RWPE1 (cell line): Measurements from ENCODE around the gene DENND1A.

Source experiments
- CTCF ChIA-PET: fragments of 350-600 bp; sonication (Branson Sonifier 250); formaldehyde crosslinking; extraction: SDS; loops from one replicate; lab custom pipeline; 2021; lab: Yijun Ruan, JAX
- POLR2A ChIA-PET: fragments of 400-600 bp; formaldehyde crosslinking; extraction: SDS; loops from one replicate; lab custom pipeline; 2020; ENCODE audit warnings: antibody characterized with exemption; ENCODE audit not compliant: low non-redundant PET; lab: Yijun Ruan, JAX
- DNase-seq: peaks from one replicate; pipeline ENCODE4 v3.0.0; 2012; ENCODE audit warnings: low spot score
- H3K27ac ChIP-seq: fragments of 450-650 bp; 2 replicates; pipeline ENCODE4 v1.5.1; 2017
- CTCF ChIP-seq: fragments of 450-650 bp; conservative IDR thresholded peaks from 2 replicates; pipeline ENCODE4 v1.5.1; 2017; ENCODE audit warnings: low read depth, mild to moderate bottlenecking

Gene DENND1A

GRCh38 chr9:123868002-123868401 is 61.9 kb downstream of the DENND1A start:
- no peak for DNase-seq
- no peak for TF ChIP-seq CTCF
- CTCF ChIA-PET, result no interaction called here
- POLR2A ChIA-PET, result no interaction called here
- no peak overlapping the region for H3K27ac ChIP-seq

GRCh38 chr9:123867034-123867433 is 62.9 kb downstream of the DENND1A start:
- CTCF ChIA-PET, result interaction anchor here (0.6 kb wide), 1 partner anchor 27 kb away, joined by 4 read pairs; no protein-coding TSS in a partner anchor
- POLR2A ChIA-PET, result no interaction called here
- no peak overlapping the region for H3K27ac ChIP-seq
- no peak for DNase-seq
- no peak for TF ChIP-seq CTCF

- ChIA-PET POLR2A (no interaction called here), CTCF (interaction anchor here (0.6 to 0.7 kb wide), 2 partner anchors 27 to 1720 kb away, joined by 3 to 4 read pairs; no protein-coding TSS in a partner anchor)
- no peak overlapping the region for H3K27ac ChIP-seq
- no peak for TF ChIP-seq CTCF
- no peak for DNase-seq
Observed at GRCh38 chr9:123866497-123866896, 63.4 kb downstream of the DENND1A start.

- no peak overlapping the region for H3K27ac ChIP-seq
- TF ChIP-seq CTCF, result no peak
- ChIA-PET CTCF (interaction anchor here (0.5 to 0.6 kb wide), 2 partner anchors 78 to 874 kb away, joined by 3 to 4 read pairs; no protein-coding TSS in a partner anchor), POLR2A (no interaction called here)
- DNase-seq, result no peak
Observed at GRCh38 chr9:123865226-123866000, 64.5 kb downstream of the DENND1A start.

GRCh38 chr9:123864251-123864650 is 65.7 kb downstream of the DENND1A start:
- ChIA-PET POLR2A (no interaction called here), CTCF (interaction anchor here (0.5 kb wide), 1 partner anchor 1444 kb away, joined by 3 read pairs; no protein-coding TSS in a partner anchor)
- TF ChIP-seq CTCF, result no peak
- H3K27ac ChIP-seq, result no peak overlapping the region
- no peak for DNase-seq

- POLR2A ChIA-PET, result no interaction called here
- no peak for DNase-seq
- TF ChIP-seq CTCF, result no peak
- CTCF ChIA-PET, result no interaction called here
- no peak overlapping the region for H3K27ac ChIP-seq
Observed at GRCh38 chr9:123863164-123863855, 66.6 kb downstream of the DENND1A start.
